Right lobe of liver (tissue), 4 donors: ENCODE data around the gene IGF2BP2.

ENCODE experiments used
- CTCF ChIP-seq, 4 donors: fragments of 200-600 bp in 3 of 4; fragments of 450-650 bp in 1 of 4; IDR thresholded peaks; one replicate each; pipeline versions ENCODE4 v1.5.1 to v1.8.0; 2016 to 2022; ENCODE audit warnings: antibody characterized with exemption in 4 of 4, mild to moderate bottlenecking in 2 of 4
- POLR2A ChIP-seq: fragments of 450-650 bp; IDR thresholded peaks from one replicate; pipeline ENCODE4 v1.6.1; 2017; ENCODE audit warnings: antibody characterized with exemption, mild to moderate bottlenecking
- donor health status: DM: no; HTN: no; CAD: no.
- donor health status: DM: no; HTN: no; CAD: no.
- donor health status: DM: no; HTN: yes; CAD: no.

GRCh38 chr3:185640308-185640707 lies 184.5 kb downstream of the IGF2BP2 start:
- TF ChIP-seq CTCF (IDR thresholded peaks at IDR 0.05) (no peak), POLR2A (no peak)
